Measurements from ENCODE around the gene CDH13.

DNA sequence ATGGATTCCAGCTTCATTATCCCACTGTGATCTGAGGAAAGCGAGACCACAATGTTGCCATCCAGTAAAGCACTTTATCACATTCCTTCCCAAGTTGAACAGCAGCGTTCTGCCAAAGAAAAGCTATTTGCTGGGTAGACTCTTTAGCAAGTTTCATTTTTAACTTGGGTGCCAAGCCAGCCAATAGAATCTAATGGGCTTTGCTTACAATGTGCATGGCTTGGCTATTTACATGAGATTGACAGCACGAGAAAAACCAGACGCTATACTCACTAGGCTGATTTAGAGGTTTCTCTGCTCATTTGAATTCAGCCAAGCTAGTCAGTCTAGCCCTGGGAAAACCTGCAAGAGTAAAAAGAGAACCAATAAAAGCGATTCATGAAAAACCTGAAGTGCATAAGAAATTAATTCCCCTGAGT is 108.9 kb downstream of the CDH13 start:
- TF ChIP-seq TAF1 (IDR thresholded peaks at IDR 0.05; ENCODE audit: borderline replicate concordance, insufficient read depth, low read length), result no peak
- no peak for TF ChIP-seq POLR2AphosphoS5 (IDR thresholded peaks at IDR 0.05; ENCODE audit: low read depth, low read length)
